HG03342 (cell line): ENCODE data around the gene KRTAP4-7.
"Not testable (repeated sequence)": the region's sequence is repeated elsewhere in the genome, so short reads cannot be mapped to it uniquely, and the experiment has no call there.

Experiments used
- ATAC-seq: cut with Tn5 transposase; IDR thresholded peaks from one replicate; pipeline ENCODE4 v1.9.1; 2021; ENCODE audit warnings: mild to moderate bottlenecking, moderate library complexity; ENCODE audit not compliant: unreplicated experiment

The KRTAP4-7 gene

GRCh38 chr17:41065016-41065689 lies 18.8 kb upstream of the KRTAP4-7 start:
- not testable (repeated sequence) for ATAC-seq

DNA sequence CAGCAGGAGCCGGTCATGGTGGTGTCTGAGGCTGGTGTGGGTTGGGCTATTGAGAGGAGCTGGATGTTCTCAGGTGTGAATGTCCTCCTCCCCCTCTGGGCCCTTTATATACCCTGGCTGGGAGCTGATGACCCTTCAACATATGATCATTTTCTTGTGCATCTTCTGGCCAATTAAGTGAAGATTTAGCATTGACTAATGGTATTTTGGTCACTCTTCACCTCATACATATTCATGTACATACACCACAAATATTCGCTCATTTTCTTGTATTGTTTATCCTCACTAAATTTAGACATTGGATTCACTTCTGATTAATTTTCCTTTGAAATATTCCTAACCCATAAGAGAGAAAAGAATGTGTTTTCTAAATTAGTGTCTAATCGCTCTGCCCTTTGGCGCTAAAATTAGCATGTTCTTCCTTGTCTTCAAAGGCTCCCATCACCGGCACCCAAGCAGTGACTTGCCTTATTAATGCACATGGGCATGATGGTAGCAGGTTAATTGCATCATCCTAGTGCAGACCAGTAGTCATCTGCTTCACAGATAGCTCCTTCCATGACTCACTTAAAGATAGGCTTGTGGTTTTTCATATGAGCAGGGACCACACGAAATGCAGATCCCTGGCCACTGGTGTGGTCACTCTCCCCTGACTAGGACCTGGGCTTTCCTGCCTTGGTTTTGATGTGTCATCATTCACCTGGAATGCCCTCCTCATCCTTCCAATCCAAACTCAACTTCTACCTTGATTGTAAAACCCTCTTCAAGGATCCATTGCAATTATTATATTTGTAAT lies 17.9 kb upstream of the KRTAP4-7 start, which contains the start of gene KRTAP2-4:
Gene KRTAP2-4, minus strand, starts transcription at position 51 of the 796 bp plus-strand sequence. Its CDS starts 34 bp downstream, at position 17.
- no peak for ATAC-seq

GRCh38 chr17:41067281-41067680 lies 16.7 kb upstream of the KRTAP4-7 start:
- ATAC-seq = no peak

DNA sequence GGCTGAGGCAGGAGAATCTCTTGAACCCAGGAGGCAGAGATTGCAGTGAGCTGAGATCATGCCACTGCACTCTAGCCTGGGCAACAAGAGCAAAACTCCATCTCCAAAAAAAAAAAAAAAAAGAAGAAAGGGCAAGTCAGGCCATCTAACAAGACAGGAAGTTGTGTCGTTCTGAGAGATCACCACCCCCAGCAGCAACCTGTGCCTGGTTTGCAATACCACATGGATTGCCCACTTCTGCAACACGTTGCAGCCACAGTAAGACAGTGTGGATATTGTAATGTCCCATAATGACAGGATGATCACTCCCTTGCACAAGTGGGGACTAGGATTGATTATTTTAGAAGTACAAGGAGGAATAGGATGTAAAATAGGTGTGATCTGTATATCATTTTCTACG lies 14.9 kb upstream of the KRTAP4-7 start:
- no peak for ATAC-seq

DNA sequence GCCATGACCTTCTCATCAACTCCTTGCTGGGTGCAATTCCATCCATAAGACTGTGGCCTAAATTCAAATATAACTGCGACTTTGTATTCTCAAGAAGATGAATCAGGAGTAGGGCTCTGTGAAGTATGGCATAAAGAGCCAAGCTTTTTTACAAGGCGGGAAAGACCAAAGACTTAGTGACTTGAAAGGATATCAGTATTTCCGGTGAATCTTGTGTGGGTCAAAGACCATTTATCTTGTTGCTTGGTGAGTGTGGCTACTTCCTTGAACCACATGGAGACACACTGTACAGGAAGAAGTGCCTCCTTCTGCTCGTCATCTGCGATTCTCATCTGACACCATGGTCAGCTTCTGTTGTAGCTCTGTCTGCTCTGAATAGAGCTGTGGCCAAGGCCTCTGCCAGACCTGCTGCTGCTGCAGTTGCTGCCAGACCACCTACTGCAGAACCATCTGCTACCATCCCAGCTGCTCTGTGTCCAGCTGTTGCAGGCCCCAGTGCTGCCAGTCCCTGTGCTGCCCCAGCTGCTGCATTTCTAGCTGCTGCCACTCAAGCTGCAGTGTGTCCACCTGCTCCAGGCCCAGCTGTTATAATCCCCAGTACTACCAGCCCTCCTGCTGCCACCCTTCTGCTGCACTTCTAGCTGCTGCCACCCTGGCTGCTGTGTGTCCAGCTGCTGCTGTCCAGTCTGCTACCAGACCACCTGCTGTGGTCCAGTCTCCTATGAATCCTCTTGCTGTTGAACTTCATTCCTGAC lies 12.2 kb upstream of the KRTAP4-7 start:
- ATAC-seq = no peak

DNA sequence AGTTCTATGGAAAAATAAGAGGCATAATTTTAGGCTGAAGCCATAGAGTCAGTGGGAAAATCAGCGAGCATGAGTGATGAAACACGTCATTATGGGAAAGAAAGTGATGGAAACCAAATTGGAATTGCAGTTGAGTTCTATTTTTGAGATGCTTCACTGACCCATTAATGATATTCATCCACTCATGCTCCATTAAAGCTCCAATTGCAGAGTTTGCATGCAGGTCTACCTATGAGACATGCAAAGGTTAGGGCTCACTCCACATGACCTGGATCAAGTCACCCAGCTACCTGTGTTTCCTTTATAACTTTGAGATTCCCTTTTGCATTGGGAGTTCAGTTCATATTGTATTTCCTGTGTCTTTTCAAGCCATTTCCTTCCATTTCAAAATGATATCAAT lies 10.3 kb upstream of the KRTAP4-7 start:
- no peak for ATAC-seq

DNA sequence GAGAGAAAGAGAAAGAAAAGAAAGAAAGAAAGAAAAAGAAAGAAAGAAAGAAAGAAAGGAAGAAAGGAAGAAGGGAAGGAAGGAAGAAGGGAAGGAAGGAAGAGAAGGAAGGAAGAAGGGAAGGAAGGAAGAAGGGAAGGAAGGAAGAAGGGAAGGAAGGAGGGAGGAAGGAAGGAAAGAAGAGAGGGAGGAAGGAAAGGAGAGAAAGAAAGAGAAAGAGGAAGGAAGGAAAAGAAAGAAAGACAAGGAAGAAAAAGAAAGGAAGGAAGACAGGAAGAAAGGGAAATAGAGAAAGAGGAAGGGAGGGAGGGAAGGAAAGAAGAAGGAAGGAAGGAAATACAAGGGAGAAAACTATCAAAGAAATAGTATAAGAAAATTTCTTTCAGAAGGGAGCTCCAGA lies 7.2 kb upstream of the KRTAP4-7 start:
- ATAC-seq = no peak

DNA sequence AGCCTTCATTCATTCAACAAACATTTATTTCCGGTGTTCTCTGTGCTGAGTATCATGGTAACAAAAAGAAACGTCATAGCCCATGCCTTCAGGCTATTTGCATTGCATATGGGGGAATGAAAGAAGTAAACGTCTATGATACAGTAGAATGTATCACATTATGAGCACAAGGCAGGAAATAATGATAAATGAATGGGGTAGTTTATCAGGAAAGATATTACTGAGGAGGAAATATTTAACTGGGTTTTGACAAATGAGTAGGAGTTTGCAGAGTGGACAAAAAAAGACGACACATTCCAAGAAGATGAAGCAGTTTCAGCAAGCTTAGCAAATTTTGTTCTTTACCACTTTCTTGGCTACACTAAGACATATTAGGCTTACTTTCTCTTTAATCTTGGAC lies 1.3 kb upstream of the KRTAP4-7 start:
- ATAC-seq = no peak

- ATAC-seq = not testable (repeated sequence)
These were observed 523 bp upstream of the KRTAP4-7 start for GRCh38 chr17:41083427-41083826.

DNA sequence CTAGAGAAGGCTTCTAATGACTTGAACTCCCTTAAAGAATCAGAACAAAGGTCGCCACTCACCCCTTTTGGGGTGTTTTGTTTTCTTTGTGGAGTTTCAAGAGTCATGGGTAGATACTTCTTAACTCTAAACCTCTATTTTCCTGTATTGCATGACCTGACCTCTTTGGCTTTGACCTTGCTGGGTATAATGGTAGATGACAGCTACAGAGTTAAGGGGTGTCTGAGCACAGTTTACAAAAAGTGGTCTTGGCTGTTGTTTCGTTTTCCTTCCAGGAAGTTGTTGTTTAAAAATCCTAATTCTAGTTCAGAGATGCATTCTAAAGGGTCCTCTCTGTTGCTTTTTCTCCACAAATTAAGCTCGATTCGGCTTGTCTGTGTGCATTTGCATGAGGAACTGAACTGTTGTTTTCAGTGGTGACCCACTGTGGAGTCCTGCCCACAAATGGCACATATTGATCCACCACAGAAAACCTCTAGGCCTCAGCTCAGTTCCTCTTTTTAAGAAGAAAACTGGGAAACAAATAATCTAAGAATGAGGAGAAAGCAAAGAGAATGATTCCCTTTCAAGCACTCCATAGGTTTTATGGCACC lies 4.9 kb downstream of the KRTAP4-7 start:
- ATAC-seq = not testable (repeated sequence)

DNA sequence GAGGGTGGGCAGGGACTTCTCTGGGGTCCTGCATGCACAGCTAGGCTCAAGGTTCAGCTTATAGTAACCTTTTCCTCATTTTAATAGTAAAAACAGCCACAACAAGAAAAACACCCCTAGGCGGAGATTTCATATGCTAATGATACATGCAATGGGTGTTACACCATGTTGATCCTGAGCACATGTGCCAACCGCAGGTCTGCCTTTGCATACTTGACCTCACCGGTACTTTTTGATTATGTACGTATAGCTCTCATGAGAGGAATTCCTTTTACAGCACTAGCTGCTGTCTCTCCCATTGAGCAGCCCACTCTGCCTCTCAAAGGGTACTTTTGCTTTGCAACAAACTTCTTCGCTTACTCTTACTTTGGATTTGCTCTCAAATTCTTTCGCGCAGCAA lies 12.1 kb downstream of the KRTAP4-7 start:
- ATAC-seq = no peak

DNA sequence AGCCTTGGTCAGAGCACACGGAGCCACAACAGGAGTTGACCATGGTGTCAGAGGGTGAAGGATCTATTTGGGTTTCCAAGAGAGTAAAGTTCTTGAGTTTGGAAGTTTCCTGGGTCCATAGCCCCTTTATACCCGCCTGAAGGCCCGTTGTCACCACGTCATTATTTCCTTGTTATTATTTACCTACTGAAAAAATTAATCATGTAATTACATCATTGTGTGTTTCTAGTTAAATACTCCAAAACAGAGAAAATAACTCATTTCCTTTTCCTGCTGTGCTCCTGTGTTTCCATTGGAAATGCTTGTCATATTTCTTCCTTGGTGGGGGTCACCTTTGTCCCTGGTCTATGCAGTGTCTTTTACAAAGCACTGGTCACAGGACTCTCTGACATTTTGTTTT lies 14.1 kb downstream of the KRTAP4-7 start, which contains the start of gene KRTAP4-8:
Gene KRTAP4-8, minus strand, starts transcription at position 101 of the 400 bp plus-strand sequence. Its CDS starts 58 bp downstream, at position 43.
- ATAC-seq = no peak

DNA sequence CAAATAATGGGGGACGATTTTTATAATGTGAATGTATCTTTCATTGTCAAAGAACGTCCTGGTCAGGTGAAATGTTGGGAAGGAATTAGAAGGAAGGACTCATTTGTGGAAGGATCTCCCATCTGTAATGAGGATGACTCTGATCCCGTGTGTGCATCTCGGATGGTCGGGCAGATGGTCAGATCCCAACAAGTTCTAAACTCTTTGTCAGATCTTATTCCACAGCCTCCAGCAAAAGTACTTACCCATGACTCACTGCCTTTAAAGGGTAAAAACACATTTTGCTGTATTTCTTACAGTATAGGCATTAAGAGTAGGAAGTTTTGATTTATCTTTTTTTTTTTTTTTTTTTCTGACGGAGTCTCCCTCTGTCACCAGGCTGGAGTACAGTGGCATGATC lies 14.5 kb downstream of the KRTAP4-7 start:
- no peak for ATAC-seq

GRCh38 chr17:41099682-41100480 lies 15.9 kb downstream of the KRTAP4-7 start:
- not testable (repeated sequence) for ATAC-seq

- ATAC-seq = no peak
These were observed 17.8 kb downstream of the KRTAP4-7 start, which contains the start of gene KRTAP4-16 for GRCh38 chr17:41101586-41102259. Gene KRTAP4-16, minus strand, starts transcription at chr17:41102209. Its CDS starts 0 bp downstream, at chr17:41102209.

DNA sequence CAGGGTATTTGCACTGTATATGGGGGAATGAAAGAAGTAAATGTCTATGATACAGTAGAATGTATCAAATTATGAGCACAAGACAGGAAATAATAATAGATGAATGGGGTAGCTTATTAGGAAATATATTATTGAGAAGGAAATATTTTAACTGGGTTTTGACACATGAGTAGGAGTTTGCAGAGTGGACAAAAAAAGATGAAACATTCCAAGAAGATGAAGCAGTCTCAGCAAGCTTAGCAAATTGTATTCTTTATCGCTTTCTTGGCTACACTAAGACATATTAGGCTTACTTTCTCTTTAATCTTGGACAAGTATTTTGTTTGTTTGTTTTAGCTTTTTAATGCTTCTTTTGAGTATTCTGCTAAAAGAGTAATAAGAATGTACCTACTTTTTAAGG lies 19.9 kb downstream of the KRTAP4-7 start:
- ATAC-seq = no peak

- ATAC-seq = not testable (repeated sequence)
These were observed 20.6 kb downstream of the KRTAP4-7 start for GRCh38 chr17:41104386-41105038.

DNA sequence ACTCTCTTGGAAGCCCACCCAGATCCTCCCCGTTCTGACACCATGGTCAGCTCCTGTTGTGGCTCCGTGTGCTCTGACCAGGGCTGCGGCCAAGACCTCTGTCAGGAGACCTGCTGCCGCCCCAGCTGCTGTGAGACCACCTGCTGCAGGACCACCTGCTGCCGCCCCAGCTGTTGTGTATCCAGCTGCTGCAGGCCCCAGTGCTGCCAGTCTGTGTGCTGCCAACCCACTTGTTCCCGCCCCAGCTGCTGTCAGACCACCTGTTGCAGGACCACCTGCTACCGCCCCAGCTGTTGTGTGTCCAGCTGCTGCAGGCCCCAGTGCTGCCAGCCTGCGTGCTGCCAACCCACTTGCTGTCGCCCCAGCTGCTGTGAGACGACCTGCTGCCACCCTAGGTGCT lies 21.4 kb downstream of the KRTAP4-7 start, which contains the start of gene KRTAP4-9:
Gene KRTAP4-9, plus strand, starts transcription at position 43 of the 400 bp plus-strand sequence. Its CDS starts 0 bp downstream, at position 43.
- not testable (repeated sequence) for ATAC-seq
